Astrocyte (in vitro differentiated cells and primary cell): ENCODE measurements around the gene CDH1. TPM values are rescaled to one million over a fixed set of nuclear protein-coding genes. Genes with fewer than 3 reads are reported as not detected.

ENCODE experiments used
- DNase-seq: peaks from one replicate; pipeline ENCODE4 v3.0.0-alpha.2; 2010; ENCODE audit warnings: low read depth
- FAIRE-seq: peaks from 2 replicates; lab custom pipeline; 2011; peaks lifted over from hg19 to GRCh38; lab: Jason Lieb, UNC
- H2AFZ ChIP-seq: 2 replicates; pipeline ENCODE4 v1.6.0; 2012; ENCODE audit warnings: low read depth, low read length, inconsistent platforms
- H3K27ac ChIP-seq: 2 replicates; pipeline ENCODE4 v1.5.1; 2011; ENCODE audit warnings: low read depth, low read length, inconsistent platforms
- H3K27me3 ChIP-seq: 2 replicates; pipeline ENCODE4 v1.6.0; 2011; ENCODE audit warnings: low read length, inconsistent platforms; ENCODE audit not compliant: insufficient read depth
- H3K36me3 ChIP-seq: 2 replicates; pipeline ENCODE4 v1.5.1; 2011; ENCODE audit warnings: low read length, inconsistent platforms; ENCODE audit not compliant: insufficient read depth
- H3K4me1 ChIP-seq: 2 replicates; pipeline ENCODE4 v1.5.1; 2011; ENCODE audit warnings: low read length, inconsistent platforms; ENCODE audit not compliant: insufficient read depth
- H3K4me2 ChIP-seq: 2 replicates; pipeline ENCODE4 v1.6.0; 2012; ENCODE audit warnings: low read length, inconsistent platforms
- H3K4me3 ChIP-seq: 2 replicates; pipeline ENCODE4 v1.5.1; 2011; ENCODE audit warnings: low read depth, mild to moderate bottlenecking, low read length, inconsistent platforms; ENCODE audit not compliant: insufficient read depth
- H3K79me2 ChIP-seq: 2 replicates; pipeline ENCODE4 v1.6.0; 2012; ENCODE audit warnings: mild to moderate bottlenecking, low read length, inconsistent platforms; ENCODE audit not compliant: insufficient read depth
- H3K9ac ChIP-seq: 2 replicates; pipeline ENCODE4 v1.6.0; 2012; ENCODE audit warnings: mild to moderate bottlenecking, low read length, inconsistent platforms
- H3K9me3 ChIP-seq: 2 replicates; pipeline ENCODE4 v1.5.1; 2012; ENCODE audit warnings: low read depth, mild to moderate bottlenecking, low read length, inconsistent platforms; ENCODE audit not compliant: insufficient read depth
- H4K20me1 ChIP-seq: 2 replicates; pipeline ENCODE4 v1.6.0; 2012; ENCODE audit warnings: low read length, inconsistent platforms; ENCODE audit not compliant: insufficient read depth
- H3K27ac Mint-ChIP-seq: one replicate; pipeline ENCODE4 v1.8.0; 2021; ENCODE audit warnings: mild to moderate bottlenecking, mixed read lengths; ENCODE audit not compliant: unreplicated experiment
- H3K27me3 Mint-ChIP-seq: one replicate; pipeline ENCODE4 v1.8.0; 2021; ENCODE audit warnings: low read depth, mixed read lengths; ENCODE audit not compliant: unreplicated experiment
- H3K36me3 Mint-ChIP-seq: one replicate; pipeline ENCODE4 v1.8.0; 2021; ENCODE audit warnings: low read depth, mixed read lengths; ENCODE audit not compliant: unreplicated experiment
- H3K4me1 Mint-ChIP-seq: one replicate; pipeline ENCODE4 v1.8.0; 2021; ENCODE audit warnings: low read depth, mixed read lengths; ENCODE audit not compliant: unreplicated experiment
- H3K4me3 Mint-ChIP-seq: one replicate; pipeline ENCODE4 v1.8.0; 2021; ENCODE audit warnings: mild to moderate bottlenecking, moderate library complexity, mixed read lengths; ENCODE audit not compliant: unreplicated experiment
- H3K9me3 Mint-ChIP-seq: one replicate; pipeline ENCODE4 v1.8.0; 2021; ENCODE audit warnings: mild to moderate bottlenecking, mixed read lengths; ENCODE audit not compliant: unreplicated experiment
- EZH2 ChIP-seq: IDR thresholded peaks from 2 replicates; pipeline ENCODE4 v1.6.1; 2012; ENCODE audit warnings: mild to moderate bottlenecking, low read length, inconsistent platforms; ENCODE audit not compliant: insufficient read depth
- total RNA-seq: library from RNA; stranded (reverse); gene quantifications from 2 replicates; pipeline ENCODE4 v1.2.1, GENCODE V29; 2021
- TF ChIP-seq, protein P1 (sequence below): IDR thresholded peaks from 2 replicates; pipeline ENCODE4 v1.5.1; 2011; ENCODE audit warnings: low read depth, mild to moderate bottlenecking, inconsistent platforms, low read length, moderate library complexity; ENCODE audit not compliant: insufficient read depth

CDH1 gene
- total RNA-seq, 1 donor from 2014 or later, result 23.8 TPM

DNA sequence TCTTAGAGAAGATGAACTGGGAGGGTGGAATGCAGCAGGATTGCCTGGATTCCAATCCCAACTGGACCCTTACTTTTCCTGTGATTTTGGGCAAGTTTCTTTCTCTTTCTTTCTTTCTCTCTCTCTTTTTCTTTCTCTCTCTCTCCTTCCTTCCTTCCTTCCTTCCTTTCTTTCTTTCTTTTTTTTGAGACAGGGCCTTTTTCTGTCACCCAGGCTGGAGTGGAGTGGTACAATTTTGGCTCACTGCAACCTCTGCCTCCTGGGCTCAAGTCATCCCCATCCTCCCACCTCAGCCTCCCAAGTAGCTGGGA is 20.5 kb downstream of the CDH1 start:
- no peaks in the 10 kb centered on the region for H3K79me2 ChIP-seq
- Mint-ChIP-seq H3K4me1 (peaks cover 18% of the 10 kb centered on the region), H3K27ac (peak overlapping the region; percentile 2), H3K9me3 (no peaks in the 10 kb centered on the region), H3K27me3 (peaks cover 3% of the 10 kb centered on the region), H3K36me3 (no peaks in the 10 kb centered on the region), H3K4me3 (no peak overlapping the region)
- no peak overlapping the region for H3K9ac ChIP-seq
- peaks cover 5% of the 10 kb centered on the region for H3K27me3 ChIP-seq
- H3K36me3 ChIP-seq, result no peaks in the 10 kb centered on the region
- H3K4me1 ChIP-seq, result peaks cover 12% of the 10 kb centered on the region
- no peak overlapping the region for H3K27ac ChIP-seq
- no peak overlapping the region for H3K4me2 ChIP-seq
- no peak overlapping the region for H2AFZ ChIP-seq
- H4K20me1 ChIP-seq, result no peaks in the 10 kb centered on the region
- FAIRE-seq (no peak), DNase-seq (no peak)
- no peak for TF ChIP-seq EZH2
- TF ChIP-seq, protein P1, sequence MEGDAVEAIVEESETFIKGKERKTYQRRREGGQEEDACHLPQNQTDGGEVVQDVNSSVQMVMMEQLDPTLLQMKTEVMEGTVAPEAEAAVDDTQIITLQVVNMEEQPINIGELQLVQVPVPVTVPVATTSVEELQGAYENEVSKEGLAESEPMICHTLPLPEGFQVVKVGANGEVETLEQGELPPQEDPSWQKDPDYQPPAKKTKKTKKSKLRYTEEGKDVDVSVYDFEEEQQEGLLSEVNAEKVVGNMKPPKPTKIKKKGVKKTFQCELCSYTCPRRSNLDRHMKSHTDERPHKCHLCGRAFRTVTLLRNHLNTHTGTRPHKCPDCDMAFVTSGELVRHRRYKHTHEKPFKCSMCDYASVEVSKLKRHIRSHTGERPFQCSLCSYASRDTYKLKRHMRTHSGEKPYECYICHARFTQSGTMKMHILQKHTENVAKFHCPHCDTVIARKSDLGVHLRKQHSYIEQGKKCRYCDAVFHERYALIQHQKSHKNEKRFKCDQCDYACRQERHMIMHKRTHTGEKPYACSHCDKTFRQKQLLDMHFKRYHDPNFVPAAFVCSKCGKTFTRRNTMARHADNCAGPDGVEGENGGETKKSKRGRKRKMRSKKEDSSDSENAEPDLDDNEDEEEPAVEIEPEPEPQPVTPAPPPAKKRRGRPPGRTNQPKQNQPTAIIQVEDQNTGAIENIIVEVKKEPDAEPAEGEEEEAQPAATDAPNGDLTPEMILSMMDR, result no peak
- H3K9me3 ChIP-seq, result no peaks in the 10 kb centered on the region
- no peak overlapping the region for H3K4me3 ChIP-seq

DNA sequence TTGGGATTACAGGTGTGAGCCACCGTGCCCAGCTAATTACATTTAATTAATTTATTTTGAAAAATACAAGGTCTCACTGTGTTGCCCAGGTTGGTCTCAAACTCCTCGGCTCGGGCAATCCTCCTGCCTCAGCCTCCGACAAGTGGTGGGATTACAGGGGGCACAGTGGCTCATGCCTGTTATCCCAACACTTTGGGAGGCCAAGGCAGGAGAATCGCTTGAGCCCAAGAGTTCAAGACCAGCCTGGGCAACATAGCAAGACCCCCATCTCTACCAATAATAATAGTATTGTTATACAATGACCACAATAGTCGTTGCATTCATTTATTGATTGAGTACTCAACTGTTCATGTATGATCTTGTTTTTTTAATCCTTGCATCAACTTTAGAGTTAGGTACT is 22.0 kb downstream of the CDH1 start:
- Mint-ChIP-seq H3K27ac (no peak overlapping the region), H3K4me3 (no peak overlapping the region), H3K9me3 (no peaks in the 10 kb centered on the region), H3K4me1 (peaks cover 18% of the 10 kb centered on the region), H3K27me3 (peaks cover 3% of the 10 kb centered on the region), H3K36me3 (no peaks in the 10 kb centered on the region)
- H3K79me2 ChIP-seq, result no peaks in the 10 kb centered on the region
- H3K36me3 ChIP-seq, result no peaks in the 10 kb centered on the region
- FAIRE-seq (no peak), DNase-seq (no peak)
- peaks cover 5% of the 10 kb centered on the region for H3K27me3 ChIP-seq
- H2AFZ ChIP-seq, result no peak overlapping the region
- H4K20me1 ChIP-seq, result no peaks in the 10 kb centered on the region
- no peaks in the 10 kb centered on the region for H3K9me3 ChIP-seq
- no peak overlapping the region for H3K9ac ChIP-seq
- no peak overlapping the region for H3K27ac ChIP-seq
- no peak overlapping the region for H3K4me3 ChIP-seq
- TF ChIP-seq, protein P1, result no peak
- TF ChIP-seq EZH2, result no peak
- peaks cover 15% of the 10 kb centered on the region for H3K4me1 ChIP-seq
- H3K4me2 ChIP-seq, result no peak overlapping the region

DNA sequence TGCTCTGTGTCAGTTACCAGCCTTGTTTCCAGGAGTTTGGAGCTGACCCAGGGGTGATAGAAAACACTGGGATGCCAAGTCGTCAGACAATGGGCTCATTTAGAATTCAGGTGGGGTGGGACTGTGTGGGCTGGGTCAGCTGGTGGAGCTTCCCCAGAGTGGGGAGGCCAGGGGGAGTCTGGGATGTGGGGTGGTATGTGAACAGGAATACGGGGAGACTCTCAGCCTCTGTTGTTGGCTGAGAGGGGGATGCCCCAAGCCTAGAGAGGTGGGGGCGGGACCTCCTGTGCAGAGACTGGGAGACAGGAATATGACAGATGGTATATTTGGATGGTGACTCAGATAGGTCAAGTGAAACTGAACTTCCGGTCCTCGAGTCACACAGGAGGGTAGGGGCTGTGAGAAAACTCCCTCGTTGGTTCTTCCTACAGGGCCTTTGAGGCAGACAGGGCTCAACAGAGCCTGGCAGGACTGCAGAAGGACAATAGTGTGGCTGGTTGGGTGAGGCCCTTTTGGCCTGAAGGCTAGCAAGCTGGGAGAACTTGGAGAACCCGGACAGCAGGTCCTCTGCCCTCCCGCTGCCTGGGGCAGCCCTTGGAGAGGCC is 23.7 kb downstream of the CDH1 start:
- H3K27ac Mint-ChIP-seq, result peak overlapping the region; percentile 86
- H3K4me1 Mint-ChIP-seq, result peaks cover 17% of the 10 kb centered on the region

More for the DNA sequence above, 23.7 kb downstream of the CDH1 start:
- H3K4me3 Mint-ChIP-seq, result no peak overlapping the region
- no peaks in the 10 kb centered on the region for H3K36me3 ChIP-seq
- H3K36me3 Mint-ChIP-seq, result no peaks in the 10 kb centered on the region
- H3K9ac ChIP-seq, result no peak overlapping the region
- DNase-seq, result peak; percentile 60
- no peak for TF ChIP-seq EZH2
- TF ChIP-seq, protein P1, result no peak
- no peaks in the 10 kb centered on the region for H4K20me1 ChIP-seq
- H3K27ac ChIP-seq, result peak overlapping the region; percentile 11
- no peaks in the 10 kb centered on the region for H3K9me3 Mint-ChIP-seq
- no peaks in the 10 kb centered on the region for H3K9me3 ChIP-seq
- no peak overlapping the region for H3K4me3 ChIP-seq
- peaks cover 15% of the 10 kb centered on the region for H3K4me1 ChIP-seq
- peak overlapping the region; percentile 52 for H3K4me2 ChIP-seq
- peak overlapping the region; percentile 59 for H2AFZ ChIP-seq
- H3K27me3 Mint-ChIP-seq, result peaks cover 3% of the 10 kb centered on the region
- H3K27me3 ChIP-seq, result peaks cover 2% of the 10 kb centered on the region
- FAIRE-seq, result no peak
- no peaks in the 10 kb centered on the region for H3K79me2 ChIP-seq
